GM19351 (cell line): ENCODE results near the gene CMSS1.
"Not testable (repeated sequence)": the region's sequence is repeated elsewhere in the genome, so short reads cannot be mapped to it uniquely, and the experiment has no call there.

ENCODE experiments used
- ATAC-seq: cut with Tn5 transposase; IDR thresholded peaks from one replicate; pipeline ENCODE4 v1.9.1; 2021; ENCODE audit warnings: mild to moderate bottlenecking, moderate library complexity; ENCODE audit not compliant: unreplicated experiment

CMSS1 gene

GRCh38 chr3:100075196-100075595 lies 257.5 kb downstream of the CMSS1 start:
- ATAC-seq, result no peak

GRCh38 chr3:100075851-100076730 lies 258.4 kb downstream of the CMSS1 start:
- no peak for ATAC-seq

GRCh38 chr3:100076731-100077529 lies 259.3 kb downstream of the CMSS1 start:
- no peak for ATAC-seq

- no peak for ATAC-seq
Observed at GRCh38 chr3:100079328-100079727, 261.7 kb downstream of the CMSS1 start.

GRCh38 chr3:100080573-100080972 lies 262.9 kb downstream of the CMSS1 start:
- ATAC-seq, result no peak

GRCh38 chr3:100081311-100081710 lies 263.6 kb downstream of the CMSS1 start:
- no peak for ATAC-seq

GRCh38 chr3:100081986-100082692 lies 264.5 kb downstream of the CMSS1 start:
- ATAC-seq, result no peak

GRCh38 chr3:100082714-100083113 lies 265.1 kb downstream of the CMSS1 start:
- no peak for ATAC-seq

- ATAC-seq, result no peak
Observed at GRCh38 chr3:100083209-100083608, 265.5 kb downstream of the CMSS1 start.

- ATAC-seq, result no peak
Observed at GRCh38 chr3:100084100-100084806, 266.6 kb downstream of the CMSS1 start.

GRCh38 chr3:100086401-100086800 lies 268.7 kb downstream of the CMSS1 start:
- ATAC-seq, result no peak

GRCh38 chr3:100087198-100087597 lies 269.5 kb downstream of the CMSS1 start:
- ATAC-seq, result peak; percentile 90

- ATAC-seq, result no peak
Observed at GRCh38 chr3:100088735-100089368, 271.2 kb downstream of the CMSS1 start.

GRCh38 chr3:100089812-100090668 lies 272.4 kb downstream of the CMSS1 start:
- ATAC-seq, result peak; percentile 76

GRCh38 chr3:100090669-100091005 lies 273.0 kb downstream of the CMSS1 start:
- ATAC-seq, result no peak

GRCh38 chr3:100093831-100094230 lies 276.2 kb downstream of the CMSS1 start:
- no peak for ATAC-seq

- ATAC-seq, result not testable (repeated sequence)
Observed at GRCh38 chr3:100096286-100096685, 278.6 kb downstream of the CMSS1 start.

- ATAC-seq, result no peak
Observed at GRCh38 chr3:100096866-100097265, 279.2 kb downstream of the CMSS1 start.
